Measurements from ENCODE around the gene ZW10.
"Not testable (repeated sequence)": the region's sequence is repeated elsewhere in the genome, so short reads cannot be mapped to it uniquely, and the experiment has no call there.

ZW10 gene

GRCh38 chr11:113773416-113774173 is at the start of gene ZW10:
ZW10 (minus strand) TSS chr11:113773692; CDS start chr11:113773666, 26 bp downstream.
- DNase-seq: peak; percentile 59 to 78

- DNase-seq: no peak
Observed at GRCh38 chr11:113818426-113818825, 44.9 kb upstream of the ZW10 start.

GRCh38 chr11:113817626-113818025 is 44.1 kb upstream of the ZW10 start:
- no peak for DNase-seq

- no peak for DNase-seq
Observed at GRCh38 chr11:113817162-113817561, 43.7 kb upstream of the ZW10 start.

GRCh38 chr11:113814181-113814580 is 40.7 kb upstream of the ZW10 start:
- DNase-seq: no peak

- no peak for DNase-seq
Observed at GRCh38 chr11:113808931-113809330, 35.4 kb upstream of the ZW10 start.

- DNase-seq: no peak
Observed at GRCh38 chr11:113806406-113806805, 32.9 kb upstream of the ZW10 start.

GRCh38 chr11:113805640-113806039 is 32.1 kb upstream of the ZW10 start:
- no peak for DNase-seq

- no peak for DNase-seq
Observed at GRCh38 chr11:113802621-113803020, 29.1 kb upstream of the ZW10 start.

GRCh38 chr11:113796663-113797259 is 23.3 kb upstream of the ZW10 start:
- DNase-seq: peak in 1 of 2 experiments; percentile 9

- no peak for DNase-seq
Observed at GRCh38 chr11:113789675-113790320, 16.3 kb upstream of the ZW10 start.

- not testable (repeated sequence) for DNase-seq
Observed at GRCh38 chr11:113789016-113789415, 15.5 kb upstream of the ZW10 start.

GRCh38 chr11:113782134-113782533 is 8.6 kb upstream of the ZW10 start:
- DNase-seq: no peak

- DNase-seq: peak; percentile 19 to 42
Observed at GRCh38 chr11:113781682-113782081, 8.2 kb upstream of the ZW10 start.

- DNase-seq: no peak
Observed at GRCh38 chr11:113779496-113779895, 6.0 kb upstream of the ZW10 start, which contains the start of gene CLDN25. CLDN25 (plus strand) TSS chr11:113779796; CDS start chr11:113779796, 0 bp downstream.

- peak in 1 of 2 experiments; percentile 53 for DNase-seq
Observed at GRCh38 chr11:113778111-113778910, 4.8 kb upstream of the ZW10 start.

GRCh38 chr11:113774174-113774503 is 647 bp upstream of the ZW10 start:
- no peak for DNase-seq

- DNase-seq: no peak
Observed at GRCh38 chr11:113773092-113773415, 438 bp downstream of the ZW10 start.

GRCh38 chr11:113771964-113772363 is 1.5 kb downstream of the ZW10 start:
- DNase-seq: no peak

GRCh38 chr11:113764527-113765219 is 8.8 kb downstream of the ZW10 start:
- no peak for DNase-seq

GRCh38 chr11:113763040-113763439 is 10.5 kb downstream of the ZW10 start:
- DNase-seq: not testable (repeated sequence)

GRCh38 chr11:113760241-113760640 is 13.3 kb downstream of the ZW10 start:
- no peak for DNase-seq

GRCh38 chr11:113752932-113753331 is 20.6 kb downstream of the ZW10 start:
- DNase-seq: no peak
